Epithelial cell of prostate (primary cell): ENCODE measurements around the gene VSIG8.

Source experiments
- DNase-seq: peaks from one replicate; pipeline ENCODE4 v3.0.0-alpha.2; 2011; ENCODE audit warnings: low read depth, low spot score
- H3K27ac ChIP-seq: fragments of 450-650 bp; 2 replicates; pipeline ENCODE4 v1.5.1; 2017; ENCODE audit warnings: mild to moderate bottlenecking

The VSIG8 gene

DNA sequence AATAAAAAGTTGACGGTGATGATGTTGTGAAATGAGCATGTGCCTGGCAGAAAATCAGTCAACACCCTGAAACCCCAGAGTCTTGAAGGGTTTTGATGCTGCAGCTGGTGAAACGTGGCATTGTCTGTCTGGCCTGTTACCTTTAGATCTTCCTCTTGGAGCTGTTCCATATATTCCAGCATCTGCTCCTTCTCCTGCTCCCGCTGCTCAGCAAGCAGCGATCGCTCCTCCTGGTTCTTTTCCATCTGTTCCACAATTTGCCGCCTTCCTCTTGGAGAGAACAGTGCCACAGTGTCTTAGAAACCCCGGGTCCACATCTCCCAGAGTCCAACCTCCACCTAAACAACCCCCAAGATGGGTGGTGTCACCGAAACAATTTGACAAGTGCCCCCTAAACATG is 21.8 kb upstream of the VSIG8 start:
- H3K27ac ChIP-seq = no peak overlapping the region
- no peak for DNase-seq

DNA sequence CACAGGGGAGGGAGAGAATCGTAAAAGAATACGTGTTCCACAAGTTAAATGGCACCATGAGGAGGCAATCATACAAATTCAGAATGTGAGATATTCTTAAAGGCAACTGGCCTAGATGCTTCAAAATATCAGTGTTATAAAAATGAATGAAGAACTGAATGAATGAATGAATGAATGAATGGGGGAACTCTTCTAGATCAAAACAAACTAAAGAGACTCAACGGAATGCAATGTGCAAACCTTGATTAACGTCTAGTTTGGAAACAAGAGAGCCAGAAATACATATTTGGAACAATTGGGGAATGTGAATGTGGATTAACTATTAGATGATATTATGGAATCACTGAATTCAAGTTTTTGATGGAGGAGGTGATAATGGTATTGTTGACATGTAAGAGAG is 20.7 kb upstream of the VSIG8 start:
- peak overlapping the region; percentile 90 for H3K27ac ChIP-seq
- DNase-seq = no peak

DNA sequence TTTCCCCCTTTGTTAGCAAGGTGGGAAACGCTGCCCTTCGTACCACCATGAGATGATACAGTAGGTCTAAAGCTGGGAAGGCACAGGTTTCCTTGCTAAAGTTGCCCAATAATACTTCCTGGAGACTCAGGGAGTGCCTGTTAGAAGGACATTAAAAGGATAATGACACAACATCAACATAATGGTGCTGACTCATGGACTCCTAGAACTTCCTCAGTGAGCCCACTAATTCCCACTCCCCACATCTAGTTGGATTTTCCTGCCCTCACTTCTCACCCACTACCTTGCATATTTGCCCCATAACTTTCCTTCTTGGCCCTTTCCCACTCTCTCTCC is 20.0 kb upstream of the VSIG8 start:
- peak overlapping the region; percentile 90 for H3K27ac ChIP-seq
- DNase-seq = no peak

DNA sequence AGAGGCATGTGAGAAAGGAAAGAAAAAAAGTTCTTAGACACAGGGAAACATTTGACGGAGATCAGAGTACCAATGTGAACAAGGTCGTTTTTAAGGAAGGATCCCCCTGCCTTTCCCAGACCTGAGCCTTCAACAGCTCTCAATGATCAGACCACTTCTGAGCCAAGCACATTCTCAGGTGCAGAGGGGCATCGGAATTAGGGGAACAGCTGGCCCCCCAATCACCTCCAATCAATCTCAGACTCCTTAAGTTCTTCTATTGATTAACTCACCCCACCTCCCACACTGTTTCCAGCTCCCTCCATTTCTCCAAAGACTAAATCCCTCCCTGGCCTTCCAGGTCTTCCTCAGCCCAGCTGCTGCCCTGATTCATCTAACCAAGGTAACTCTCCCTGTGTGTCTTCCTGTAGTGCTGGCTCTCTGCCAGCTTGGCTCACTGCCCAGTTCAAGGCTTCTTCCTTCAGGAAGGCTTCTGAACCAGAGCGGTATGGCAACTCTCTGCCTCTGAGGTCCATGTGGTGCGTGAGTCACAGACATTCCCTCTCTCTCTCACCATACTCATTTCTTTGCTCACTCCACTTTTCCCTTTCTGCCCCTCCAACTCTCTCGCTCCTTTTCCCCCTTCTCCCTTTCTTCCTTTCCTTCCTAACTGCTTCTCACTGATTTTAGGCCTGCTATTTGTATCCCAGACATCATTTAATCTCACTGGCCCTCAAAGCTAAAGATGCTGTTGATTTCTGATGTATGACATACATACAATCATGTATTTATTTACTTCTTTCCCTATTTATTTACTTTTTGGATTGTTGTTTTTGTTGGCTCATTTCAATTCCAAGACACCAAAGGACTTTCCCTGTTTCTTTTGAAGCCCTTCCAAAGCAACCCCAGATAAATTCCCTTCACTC is 19.4 kb upstream of the VSIG8 start:
- peak; percentile 99 for DNase-seq
- H3K27ac ChIP-seq = peak overlapping the region; percentile 90

DNA sequence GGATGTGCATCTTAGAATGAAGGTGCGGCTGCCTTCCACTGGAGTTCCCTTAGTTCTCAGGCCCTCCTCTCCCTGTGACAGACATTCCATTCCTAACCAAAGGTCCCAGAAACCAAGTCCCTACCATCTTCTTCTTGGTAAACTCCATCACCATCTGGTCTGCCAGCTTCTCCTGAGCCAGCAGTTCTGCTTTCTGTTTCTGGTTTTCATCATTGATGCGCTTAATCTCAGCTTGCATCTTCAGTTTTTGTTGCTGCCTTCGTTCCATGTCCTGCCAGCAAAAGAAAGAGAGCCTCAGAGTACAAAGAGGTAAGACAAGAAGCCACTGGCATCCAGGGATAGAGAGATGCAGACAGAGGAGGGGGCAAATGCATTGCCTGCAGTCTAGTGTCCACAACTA is 18.0 kb upstream of the VSIG8 start:
- H3K27ac ChIP-seq = no peak overlapping the region
- DNase-seq = no peak

DNA sequence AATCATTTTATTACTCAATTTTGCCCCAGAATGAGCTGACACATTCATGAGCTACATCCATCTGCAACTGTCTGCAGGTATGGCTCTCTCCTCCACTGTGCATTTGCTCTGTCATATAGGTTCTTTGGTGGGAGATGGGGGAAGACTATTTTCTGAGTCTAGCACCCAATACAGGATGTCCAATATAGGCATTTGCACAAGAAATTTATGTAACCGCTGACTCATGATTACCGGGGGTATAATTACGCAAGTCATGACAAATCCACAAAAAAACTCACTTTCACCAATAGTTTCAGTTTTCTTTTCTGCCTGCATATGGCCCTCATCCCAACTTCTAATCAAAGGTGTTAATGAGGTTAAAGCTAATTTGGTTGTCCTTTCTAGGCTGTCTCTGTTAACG is 17.5 kb upstream of the VSIG8 start:
- DNase-seq = no peak
- H3K27ac ChIP-seq = no peak overlapping the region

DNA sequence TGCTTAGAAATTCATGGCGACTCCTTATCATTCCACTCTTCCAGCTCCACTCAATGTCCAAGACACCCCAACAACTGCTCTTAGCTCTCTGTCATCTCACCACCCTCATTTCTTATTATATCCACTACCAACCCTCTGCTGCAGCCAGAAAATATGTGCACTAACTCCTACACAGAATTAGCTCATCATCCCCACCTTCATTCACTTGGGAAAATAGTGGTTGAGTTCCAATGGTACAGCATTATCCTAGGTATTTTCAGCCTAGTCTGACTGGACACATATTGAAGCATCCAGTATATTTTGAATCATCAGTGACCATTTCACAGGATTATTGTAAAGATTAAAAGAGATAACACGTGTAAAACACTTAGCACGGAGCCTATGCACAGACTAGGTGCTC is 16.7 kb upstream of the VSIG8 start:
- no peak for DNase-seq
- H3K27ac ChIP-seq = no peak overlapping the region

DNA sequence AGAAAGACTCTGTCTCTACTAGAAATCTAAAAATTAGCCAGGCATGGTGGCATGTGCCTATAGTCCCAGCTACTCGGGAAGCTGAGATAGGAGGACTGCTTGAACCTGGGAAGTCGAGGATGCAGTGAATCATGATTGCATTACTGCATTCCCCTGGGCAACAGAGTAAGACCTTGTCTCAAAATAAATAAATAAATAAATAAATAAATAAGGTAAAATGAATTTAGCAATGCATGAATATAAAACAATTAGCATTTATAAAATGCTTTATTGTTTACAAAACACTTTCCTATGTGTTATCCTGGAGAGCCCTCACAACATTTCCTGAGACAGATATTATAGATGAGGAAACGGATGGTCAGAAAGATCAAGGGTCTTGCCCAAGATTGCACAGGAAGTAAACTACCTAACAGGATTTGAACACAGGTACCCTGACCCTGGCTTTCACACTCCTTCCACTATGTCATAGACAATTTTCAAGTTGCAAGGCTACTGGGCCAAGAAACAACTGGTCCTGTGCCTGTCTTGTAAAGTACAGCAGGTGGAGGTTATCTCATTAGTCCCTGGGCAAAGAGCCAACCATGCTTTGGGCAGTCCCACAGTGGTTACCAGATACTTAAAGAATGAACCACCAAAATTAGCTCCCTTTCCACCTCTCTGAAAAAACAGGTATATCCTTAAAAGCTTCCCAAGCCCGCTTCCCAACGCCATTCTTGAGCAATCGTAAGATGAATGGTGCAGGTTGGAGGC is 15.4 kb upstream of the VSIG8 start:
- DNase-seq = no peak
- no peak overlapping the region for H3K27ac ChIP-seq

DNA sequence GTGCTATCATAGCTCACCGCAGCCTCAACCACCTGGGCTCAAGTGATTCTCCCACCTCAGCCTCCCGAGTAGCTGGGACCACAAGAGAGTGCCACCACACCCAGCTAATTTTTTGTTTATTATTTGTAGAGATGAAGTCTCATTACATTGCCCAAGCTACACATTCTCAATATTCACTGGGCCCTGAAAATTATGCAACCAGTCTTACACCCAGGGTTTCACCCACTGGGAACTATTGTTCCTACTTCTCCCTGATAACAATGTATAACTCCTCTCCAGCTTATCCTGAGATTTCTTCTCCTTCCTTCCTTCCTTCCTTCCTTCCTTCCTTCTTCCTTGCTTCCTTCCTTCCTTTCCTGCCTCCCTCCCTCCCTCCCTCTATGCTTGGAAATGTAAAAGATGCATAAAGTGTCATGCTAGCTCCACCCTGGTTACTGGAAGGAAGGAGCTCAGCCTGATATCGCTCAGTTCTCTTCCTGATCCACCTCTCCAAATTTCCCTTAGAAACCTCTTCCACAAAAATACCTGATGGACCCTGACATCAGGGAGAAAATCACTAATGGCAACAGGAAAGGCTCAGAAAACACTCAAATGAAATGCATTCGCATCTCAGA is 11.2 kb upstream of the VSIG8 start:
- H3K27ac ChIP-seq = no peak overlapping the region
- DNase-seq = no peak

DNA sequence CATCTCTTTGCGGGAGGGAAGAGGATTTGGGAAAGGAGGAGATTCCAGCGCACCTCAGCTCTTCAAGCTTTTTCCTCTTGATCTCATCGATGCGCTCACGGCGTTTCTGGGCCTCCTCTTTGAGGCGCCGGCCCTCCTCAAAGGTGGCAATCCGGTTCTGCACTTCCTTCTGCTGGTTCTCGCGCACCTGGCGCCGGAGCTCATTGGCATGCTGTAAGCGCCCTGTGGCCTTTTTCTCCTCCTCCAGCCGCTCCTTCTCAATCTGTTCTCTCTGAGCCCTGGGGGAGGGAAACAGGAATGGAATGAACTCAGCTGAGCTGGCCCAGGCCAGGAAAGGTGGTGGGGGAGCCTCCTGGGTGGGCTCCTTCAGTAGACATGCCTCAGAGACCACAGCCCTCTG is 10.4 kb upstream of the VSIG8 start:
- DNase-seq = no peak
- H3K27ac ChIP-seq = no peak overlapping the region

DNA sequence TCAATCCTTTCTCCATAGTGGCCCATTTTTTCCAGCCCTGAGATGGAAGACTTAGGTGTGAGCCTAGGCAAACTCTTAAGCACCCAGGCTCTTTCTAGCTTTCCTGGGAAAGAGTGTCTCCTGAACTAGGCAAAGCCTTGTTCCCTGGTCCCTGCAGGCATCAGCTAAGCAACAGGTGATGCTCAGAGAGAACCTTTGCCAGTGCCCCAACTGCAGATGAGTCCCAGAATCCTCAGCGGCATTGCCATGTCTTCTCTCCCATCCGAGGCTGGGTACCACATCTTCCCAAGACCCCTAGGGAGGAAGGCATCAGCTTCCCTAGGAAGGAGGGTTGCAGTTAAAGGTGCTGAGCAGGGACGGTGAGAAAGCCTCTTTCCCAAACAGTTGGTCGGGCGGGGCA is 8.2 kb upstream of the VSIG8 start:
- H3K27ac ChIP-seq = no peak overlapping the region
- DNase-seq = no peak

DNA sequence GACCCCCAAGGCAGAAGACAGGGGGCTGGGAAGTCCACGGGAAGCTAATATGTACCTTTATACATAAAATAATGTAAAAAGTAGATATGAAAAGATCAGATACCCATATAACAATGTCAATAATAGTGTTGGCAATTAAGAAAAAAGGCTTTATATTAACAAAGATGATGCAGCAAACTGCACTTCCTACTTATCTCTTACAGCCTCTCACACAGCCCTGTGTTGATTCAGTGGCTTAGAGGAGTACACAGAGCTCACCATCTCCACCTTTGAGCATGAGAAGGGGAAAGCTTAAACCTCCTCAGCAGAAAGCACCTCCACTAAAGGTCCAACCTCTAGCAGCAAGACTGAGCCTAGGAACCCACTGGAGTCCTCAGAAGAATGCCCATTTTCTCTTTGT is 7.2 kb upstream of the VSIG8 start:
- DNase-seq = no peak
- peak overlapping the region; percentile 43 for H3K27ac ChIP-seq

DNA sequence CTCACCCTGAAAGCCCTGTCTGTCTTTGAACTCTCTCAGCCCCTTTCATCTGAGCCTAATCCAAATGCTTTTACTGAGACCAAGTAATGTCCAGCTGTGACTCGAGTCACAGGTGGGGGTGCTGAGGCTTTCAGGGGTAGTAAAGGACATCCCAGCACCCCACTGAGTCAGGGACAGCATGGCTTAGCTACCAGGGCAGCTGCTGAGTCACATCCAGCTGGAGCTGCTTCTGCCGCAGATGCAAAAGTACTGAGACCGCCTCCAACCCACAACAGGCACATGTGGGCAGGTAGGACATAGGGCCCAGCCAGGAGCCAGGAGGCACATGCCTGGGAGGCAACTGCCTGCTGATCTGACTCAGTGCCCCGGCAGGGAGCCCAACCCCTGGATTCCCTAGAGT is 6.7 kb upstream of the VSIG8 start:
- DNase-seq = peak; percentile 72
- peak overlapping the region; percentile 43 for H3K27ac ChIP-seq

DNA sequence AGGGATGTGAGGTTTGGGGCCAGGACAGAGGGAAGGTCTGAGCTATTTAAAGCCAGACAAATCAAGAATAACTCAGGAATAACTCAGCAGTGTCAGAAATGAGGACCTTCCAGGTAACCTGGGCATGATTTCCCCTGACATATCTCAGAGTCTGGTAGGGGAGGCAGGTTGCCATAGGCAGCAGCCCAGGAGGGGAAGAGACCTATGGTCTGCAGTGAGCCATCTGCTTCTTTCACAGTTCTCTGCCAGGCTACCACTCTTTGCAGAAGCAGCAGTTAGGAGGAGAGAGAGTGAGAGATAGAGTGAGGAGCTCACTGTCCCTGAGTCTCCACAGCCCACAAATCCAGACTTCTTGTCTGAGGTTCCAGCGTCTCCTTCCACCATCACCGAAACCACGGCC is 6.3 kb upstream of the VSIG8 start:
- H3K27ac ChIP-seq = peak overlapping the region; percentile 43

DNA sequence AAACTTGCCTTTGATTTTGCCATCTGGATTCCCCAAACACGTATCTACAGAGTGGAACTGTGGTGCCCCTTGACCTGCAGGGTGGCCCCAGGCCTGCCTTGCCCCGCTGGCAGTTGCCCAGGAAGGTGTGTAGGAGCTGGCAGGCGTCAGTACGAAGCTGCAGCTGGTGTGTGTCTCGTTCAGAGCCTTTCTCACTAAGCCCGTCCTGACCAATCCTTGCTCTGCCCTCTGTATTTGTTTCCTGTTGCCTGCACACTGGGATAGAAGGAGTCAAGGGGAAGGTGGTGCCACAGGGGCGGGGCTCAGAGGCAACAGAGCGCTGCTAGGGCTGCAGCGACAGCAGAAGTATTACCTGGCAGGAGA is 5.2 kb upstream of the VSIG8 start:
- peak overlapping the region; percentile 25 for H3K27ac ChIP-seq
- DNase-seq = peak; percentile 34

More for the DNA sequence above, 6.3 kb upstream of the VSIG8 start:
- DNase-seq = no peak

DNA sequence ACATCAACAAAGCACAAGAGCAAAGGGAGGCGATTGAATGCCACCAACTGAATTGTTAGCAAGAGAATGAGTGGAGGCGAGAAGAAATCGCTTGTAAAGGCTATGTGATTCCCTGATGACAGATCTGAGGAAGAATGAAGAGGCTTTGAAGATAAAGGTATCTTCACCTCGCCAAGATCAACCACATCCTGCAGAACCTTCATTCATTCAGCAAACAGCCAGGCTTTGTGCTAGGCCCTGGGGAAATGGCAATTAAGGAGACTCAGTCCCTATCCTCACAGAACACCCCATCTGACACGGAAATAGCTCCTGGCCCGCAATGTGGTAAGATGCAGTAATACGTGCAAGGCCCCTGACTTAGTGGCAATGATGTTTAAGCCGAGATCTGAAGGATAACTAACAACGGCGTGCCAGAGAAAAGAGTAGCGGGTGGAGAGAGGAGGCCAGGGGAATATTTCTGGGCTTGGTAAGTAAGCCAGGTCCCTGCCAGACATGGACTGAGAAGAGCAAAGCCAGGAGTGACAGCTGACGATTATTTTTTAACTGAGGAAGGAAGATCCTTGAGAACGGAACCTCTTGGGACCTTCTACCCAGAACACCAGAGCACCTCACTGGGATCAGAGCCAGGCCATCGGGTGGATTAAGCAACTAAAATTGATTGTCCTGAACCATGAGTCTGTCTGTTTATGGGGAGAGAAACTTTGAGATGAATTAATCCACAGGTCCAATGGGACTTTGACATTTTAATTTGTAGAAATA is 4.6 kb upstream of the VSIG8 start:
- H3K27ac ChIP-seq = peak overlapping the region; percentile 25
- no peak for DNase-seq

DNA sequence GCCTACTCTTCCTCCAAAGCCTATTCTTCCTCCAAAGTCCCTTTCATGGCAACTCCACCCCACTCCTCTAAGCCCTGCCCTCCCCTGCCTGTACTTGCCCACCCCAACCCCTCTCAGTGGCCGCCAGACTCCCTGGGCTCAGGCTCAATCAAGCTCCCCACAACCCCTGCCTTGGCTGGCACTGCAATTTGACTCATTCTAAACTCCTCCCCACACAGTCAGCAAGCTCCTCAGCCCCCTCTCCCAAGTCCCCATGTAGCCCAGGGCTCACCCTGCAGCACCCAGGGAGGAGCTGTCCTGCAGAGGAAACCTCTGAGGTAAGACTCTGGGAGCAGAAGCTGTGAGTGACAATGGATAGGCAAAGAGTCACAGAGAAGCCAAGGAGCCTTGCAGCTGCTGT is 3.6 kb upstream of the VSIG8 start:
- no peak overlapping the region for H3K27ac ChIP-seq
- no peak for DNase-seq

DNA sequence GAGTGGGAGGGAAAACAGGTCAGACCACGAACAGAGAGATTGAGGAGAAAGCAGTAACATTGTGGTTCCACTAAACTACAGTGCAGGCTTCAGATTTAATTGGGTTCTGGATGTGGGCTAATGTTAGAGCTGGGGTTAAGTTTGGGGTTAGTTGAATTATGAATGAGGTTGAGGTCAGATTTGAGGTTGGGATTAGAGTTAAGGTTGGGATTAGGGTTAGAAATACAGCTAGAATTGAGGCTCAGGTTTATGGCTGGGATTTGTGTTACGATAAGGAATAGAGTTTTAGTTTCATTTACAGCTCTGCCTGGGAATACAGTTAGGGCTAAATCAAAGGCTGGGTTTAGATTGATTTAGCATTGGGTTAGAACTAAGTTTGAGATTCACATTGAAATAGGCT is 1.8 kb upstream of the VSIG8 start:
- DNase-seq = no peak
- no peak overlapping the region for H3K27ac ChIP-seq

DNA sequence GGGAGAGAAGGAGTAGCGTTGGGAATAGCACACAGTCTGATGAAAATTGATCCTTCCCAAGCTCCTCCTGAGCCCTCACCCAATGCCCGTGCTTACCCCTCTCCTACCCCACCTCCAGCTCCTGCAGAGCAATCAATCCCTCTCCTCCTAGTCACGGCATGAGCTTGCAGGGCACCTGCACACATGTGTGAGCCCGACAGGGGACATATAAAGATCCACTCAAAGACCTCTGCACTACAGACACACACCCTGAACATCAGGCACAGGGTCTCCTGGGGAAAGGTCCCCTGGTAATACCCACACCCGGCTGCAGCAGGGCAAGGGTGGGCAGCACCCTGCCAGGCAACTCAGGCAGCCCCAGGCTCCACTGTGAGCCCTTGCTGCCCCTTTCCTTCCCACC is 426 bp downstream of the VSIG8 start:
- H3K27ac ChIP-seq = no peak overlapping the region
- no peak for DNase-seq

DNA sequence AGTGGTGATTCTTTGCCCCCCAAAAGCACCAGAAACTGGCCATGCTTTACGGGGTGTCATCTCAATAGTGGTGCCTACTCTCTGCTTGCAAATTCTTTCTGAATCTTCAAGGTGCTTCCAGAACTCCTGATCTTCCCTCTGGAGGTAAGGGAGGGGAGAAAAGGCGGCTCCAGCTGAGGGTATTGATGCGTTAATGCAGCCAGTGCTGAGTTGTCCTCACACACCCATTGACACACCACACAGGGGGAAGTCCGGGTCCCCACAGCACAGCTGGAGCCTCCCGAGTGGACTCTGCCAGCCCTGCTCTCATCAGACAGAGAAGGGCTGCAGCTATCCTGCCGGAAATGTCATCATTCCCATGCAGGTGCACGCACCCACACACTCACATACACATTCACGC is 1.2 kb downstream of the VSIG8 start:
- no peak overlapping the region for H3K27ac ChIP-seq
- DNase-seq = no peak

DNA sequence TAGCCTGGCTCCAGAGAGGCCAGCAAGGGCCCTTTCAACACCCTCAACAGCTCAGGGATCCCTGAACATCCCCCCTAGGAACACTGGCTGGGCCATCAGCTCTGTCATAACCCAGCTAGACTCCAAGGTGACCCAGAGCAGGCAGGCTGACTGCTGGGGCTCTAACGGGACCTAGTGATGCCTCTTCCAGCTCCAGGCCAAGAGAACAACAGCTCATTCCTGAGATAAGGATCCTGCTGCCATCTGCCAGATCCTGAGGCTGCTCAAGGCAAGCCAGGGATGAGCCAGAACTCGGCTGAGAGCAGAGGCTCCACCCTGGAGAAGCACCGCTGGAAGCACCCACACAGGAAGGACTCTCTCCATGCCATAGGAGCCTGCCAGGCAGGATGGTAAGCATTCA is 2.0 kb downstream of the VSIG8 start:
- no peak for DNase-seq

More for the DNA sequence above, 2.0 kb downstream of the VSIG8 start:
- H3K27ac ChIP-seq = no peak overlapping the region
